C4-2B (cell line): ENCODE measurements around the gene SLC16A10.

Source experiments
- H3K27ac ChIP-seq: fragments of 450-650 bp; 2 replicates; pipeline ENCODE4 v1.5.1; 2017
- ZFX ChIP-seq: fragments of 450-650 bp; IDR thresholded peaks from 2 replicates; pipeline ENCODE4 v1.6.1; 2017
- TF ChIP-seq, protein P1 (sequence below): fragments of 450-650 bp; conservative IDR thresholded peaks from 2 replicates; pipeline ENCODE4 v1.5.1; 2017; ENCODE audit warnings: mild to moderate bottlenecking

SLC16A10 gene

DNA sequence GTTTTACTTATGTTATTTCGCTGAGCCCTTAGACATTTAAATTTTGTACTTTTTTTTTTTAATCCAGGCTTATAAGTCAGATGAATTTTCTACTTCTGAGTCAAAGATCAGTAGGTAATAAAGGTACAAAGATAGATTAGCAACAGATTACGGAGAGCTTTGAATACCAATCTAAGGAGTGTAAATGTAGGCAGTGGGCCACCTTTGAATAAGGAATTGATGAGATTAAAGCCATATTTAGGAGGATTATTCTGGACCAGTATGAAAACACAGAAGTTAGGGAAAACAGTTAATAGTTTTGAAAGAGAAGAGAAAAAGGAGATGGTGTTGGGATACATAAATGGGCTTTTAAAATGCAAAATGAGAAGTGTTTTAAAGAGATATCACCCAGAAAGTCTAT is 117.6 kb downstream of the SLC16A10 start:
- TF ChIP-seq ZFX = no peak
- TF ChIP-seq, protein P1, sequence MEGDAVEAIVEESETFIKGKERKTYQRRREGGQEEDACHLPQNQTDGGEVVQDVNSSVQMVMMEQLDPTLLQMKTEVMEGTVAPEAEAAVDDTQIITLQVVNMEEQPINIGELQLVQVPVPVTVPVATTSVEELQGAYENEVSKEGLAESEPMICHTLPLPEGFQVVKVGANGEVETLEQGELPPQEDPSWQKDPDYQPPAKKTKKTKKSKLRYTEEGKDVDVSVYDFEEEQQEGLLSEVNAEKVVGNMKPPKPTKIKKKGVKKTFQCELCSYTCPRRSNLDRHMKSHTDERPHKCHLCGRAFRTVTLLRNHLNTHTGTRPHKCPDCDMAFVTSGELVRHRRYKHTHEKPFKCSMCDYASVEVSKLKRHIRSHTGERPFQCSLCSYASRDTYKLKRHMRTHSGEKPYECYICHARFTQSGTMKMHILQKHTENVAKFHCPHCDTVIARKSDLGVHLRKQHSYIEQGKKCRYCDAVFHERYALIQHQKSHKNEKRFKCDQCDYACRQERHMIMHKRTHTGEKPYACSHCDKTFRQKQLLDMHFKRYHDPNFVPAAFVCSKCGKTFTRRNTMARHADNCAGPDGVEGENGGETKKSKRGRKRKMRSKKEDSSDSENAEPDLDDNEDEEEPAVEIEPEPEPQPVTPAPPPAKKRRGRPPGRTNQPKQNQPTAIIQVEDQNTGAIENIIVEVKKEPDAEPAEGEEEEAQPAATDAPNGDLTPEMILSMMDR = no peak

DNA sequence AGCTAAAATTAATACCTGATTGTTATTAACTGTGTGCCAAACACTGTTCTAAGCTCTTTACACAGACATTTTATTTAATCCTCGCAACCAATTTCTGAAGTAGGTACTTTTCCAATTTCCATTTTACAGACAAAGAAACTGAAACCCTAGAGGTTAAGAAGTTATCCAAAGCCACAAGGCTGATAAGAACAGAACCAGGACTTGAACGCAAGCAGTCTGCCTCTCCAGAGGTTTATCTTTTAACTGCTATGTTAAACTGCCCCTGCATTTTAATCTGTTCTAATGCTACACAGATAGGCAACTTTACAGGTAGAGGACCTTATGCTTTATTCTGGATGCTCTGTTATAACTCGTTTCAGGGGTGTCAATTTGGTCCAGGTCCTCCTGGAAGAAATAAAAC is 118.2 kb downstream of the SLC16A10 start:
- no peak overlapping the region for H3K27ac ChIP-seq
- no peak for TF ChIP-seq ZFX
- TF ChIP-seq, protein P1 = no peak

More for the DNA sequence above, 117.6 kb downstream of the SLC16A10 start:
- no peak overlapping the region for H3K27ac ChIP-seq

DNA sequence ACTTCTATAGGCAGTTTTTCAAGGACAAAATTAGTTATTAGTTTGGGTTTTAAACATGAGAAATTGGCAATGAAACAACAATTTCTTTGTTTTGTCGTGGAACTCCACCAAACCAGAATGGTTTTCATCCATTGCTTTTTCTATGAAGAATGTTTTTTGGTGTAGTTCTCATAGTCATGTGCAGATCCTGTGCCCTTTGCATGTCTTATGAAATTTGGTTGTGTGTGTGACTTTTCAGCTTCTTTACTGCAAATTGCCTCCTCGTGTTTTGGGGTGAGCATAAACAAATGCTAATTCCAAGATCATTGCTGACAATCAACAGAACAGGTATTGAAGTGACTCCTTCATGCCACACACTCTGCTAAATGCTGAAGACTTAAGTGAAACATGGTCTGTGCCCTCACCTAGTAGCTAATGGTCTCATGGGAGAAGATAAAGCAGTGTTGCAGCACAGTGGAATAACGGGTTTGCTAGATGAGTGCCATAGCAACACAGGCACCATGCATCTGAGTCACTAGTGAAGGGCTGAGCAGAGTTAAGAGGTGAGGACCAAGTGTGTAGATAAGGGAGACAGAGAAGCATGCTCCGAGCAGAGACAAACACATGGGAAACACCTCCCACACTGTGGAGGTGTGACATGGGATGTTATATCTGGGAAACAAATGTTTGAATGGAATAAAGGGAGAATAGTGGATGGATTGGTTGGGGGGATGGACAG is 120.0 kb downstream of the SLC16A10 start:
- TF ChIP-seq, protein P1 = no peak
- no peak for TF ChIP-seq ZFX
- no peak overlapping the region for H3K27ac ChIP-seq

DNA sequence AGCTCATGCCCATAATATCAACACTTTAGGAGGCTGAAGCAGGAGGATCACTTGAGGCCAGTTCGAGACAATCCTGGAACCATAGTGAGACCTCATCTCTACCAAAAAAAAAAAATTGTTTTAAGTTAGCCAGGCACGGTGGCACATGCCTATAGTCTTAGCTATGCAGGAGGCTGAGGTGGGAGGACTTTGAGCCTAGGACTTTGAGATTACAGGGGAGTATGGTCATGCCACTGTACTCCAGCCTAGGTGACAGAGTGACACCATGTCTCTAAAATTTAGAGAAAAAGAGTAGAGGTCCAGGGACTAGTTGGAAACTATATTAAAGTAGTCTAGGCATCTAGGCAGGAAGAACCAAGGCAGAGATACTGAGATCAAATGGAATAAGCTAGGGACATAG is 121.6 kb downstream of the SLC16A10 start:
- no peak for TF ChIP-seq ZFX
- TF ChIP-seq, protein P1 = no peak
- H3K27ac ChIP-seq = no peak overlapping the region

DNA sequence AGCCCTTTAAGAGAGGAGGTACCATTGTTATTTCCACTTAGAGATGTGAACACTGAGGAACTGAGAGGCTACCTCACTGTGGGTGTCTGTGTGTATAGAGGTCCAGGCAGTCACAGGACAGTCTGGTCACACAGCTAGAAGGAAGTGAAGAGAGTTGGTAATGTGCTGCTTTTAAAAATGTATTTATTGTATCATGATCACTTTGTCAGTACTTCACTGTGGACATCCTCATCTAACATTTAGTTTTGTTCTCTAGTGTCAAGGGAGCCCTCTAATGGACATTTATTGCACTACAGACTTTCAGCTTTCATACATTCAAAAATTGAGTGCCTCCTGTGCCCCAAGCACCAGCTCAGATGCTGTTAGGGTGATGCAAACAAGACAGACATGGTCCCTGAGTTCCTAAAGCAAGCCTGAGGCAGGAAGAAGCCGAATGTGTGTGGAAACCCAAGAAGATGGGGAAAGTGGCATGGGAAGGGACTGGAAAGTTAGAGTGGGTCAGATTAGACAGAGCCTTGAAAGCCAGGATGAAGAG is 123.0 kb downstream of the SLC16A10 start:
- TF ChIP-seq ZFX = no peak
- TF ChIP-seq, protein P1 = peak; percentile 82
- H3K27ac ChIP-seq = no peak overlapping the region

DNA sequence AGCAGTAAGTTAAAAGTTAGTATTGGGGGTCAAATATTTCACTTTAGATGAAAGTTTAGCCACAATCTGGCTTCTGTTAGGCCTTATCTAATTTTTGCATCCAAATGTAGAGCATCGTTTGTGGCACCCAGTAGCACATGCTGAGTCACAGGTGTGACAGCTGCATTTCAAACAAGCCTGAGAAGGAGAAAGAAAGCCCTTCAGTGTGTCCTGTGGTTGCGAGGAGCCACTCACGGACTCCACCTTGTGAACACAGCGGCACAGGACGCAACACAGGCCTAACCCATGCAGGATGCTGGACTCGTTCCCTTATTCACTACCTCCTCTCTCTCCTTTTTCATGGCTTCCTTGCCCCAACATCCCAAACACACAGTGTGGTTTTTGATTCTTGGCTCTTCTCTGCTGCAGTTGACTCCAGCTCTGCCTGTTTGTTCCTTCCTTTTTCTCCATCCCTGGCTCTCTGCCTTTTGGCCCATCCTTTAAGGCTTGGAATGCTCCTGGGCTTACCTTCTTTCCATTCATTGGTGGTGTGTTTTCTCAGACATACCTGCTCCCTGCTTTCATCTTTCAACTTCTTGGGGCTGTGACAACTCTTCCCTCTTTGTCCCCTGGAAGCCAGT is 124.2 kb downstream of the SLC16A10 start:
- no peak for TF ChIP-seq ZFX
- TF ChIP-seq, protein P1 = no peak
- no peak overlapping the region for H3K27ac ChIP-seq

DNA sequence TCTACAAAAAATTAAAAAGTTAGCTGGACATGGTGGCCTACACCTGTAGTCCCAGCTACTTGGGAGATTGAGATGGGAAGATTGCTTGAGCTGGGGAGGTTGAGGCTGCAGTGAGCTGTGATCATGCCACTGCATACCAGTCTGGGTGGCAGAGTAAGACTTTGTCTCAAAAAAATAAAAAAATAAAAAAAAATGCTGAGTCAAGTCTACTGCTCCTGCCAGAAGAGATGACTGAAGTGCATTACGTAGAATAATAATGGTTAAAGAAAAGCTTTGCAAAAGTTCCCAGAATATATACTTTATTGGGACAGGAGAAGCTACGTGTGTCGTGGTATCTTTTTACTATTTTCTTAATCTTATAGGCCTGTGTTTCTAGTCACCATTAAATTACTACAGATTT is 125.3 kb downstream of the SLC16A10 start:
- H3K27ac ChIP-seq = no peak overlapping the region
- TF ChIP-seq ZFX = no peak
- TF ChIP-seq, protein P1 = no peak
